ENCODE measurements around the gene KLC4. TPM values are rescaled to one million over a fixed set of nuclear protein-coding genes. Genes with fewer than 3 reads are reported as not detected.

KLC4 gene
- total and polyA plus RNA-seq, 9 of the 15 experiments (the other 6 are each of a cell fraction or from before 2014, with no cell fraction given) = 1.7 to 16.2 (median 7.7) TPM

GRCh38 chr6:43013843-43014433 lies 45.5 kb upstream of the KLC4 start, which contains the start of the genes KLHDC3 and MEA1 (continued):
- TF ChIP-seq SMARCB1 (IDR thresholded peaks at IDR 0.05; ENCODE audit: insufficient read length, low read depth) = no peak
- TF ChIP-seq FOXP4 (CRISPR knock-in tag; IDR thresholded peaks at IDR 0.05; ENCODE audit: borderline replicate concordance) = no peak
- peak; percentile 61; the same call in 1 of the 2 replicates for TF ChIP-seq THAP12 (CRISPR knock-in tag; IDR thresholded peaks at IDR 0.05)
- TF ChIP-seq CREBBP (IDR thresholded peaks at IDR 0.05; ENCODE audit: low read depth, low read length) = no peak
- no peak for TF ChIP-seq MYBL2 (IDR thresholded peaks at IDR 0.05; ENCODE audit: low read depth)
- TF ChIP-seq MYBL2 (CRISPR knock-in tag; IDR thresholded peaks at IDR 0.05; ENCODE audit: borderline replicate concordance) = no peak
- TF ChIP-seq POLR3G (IDR thresholded peaks at IDR 0.05; ENCODE audit: extremely low read depth, insufficient read length, insufficient replicate concordance) = no peak
- peak; percentile 92 to 96 for TF ChIP-seq SIN3A (IDR thresholded peaks at IDR 0.05; ENCODE audit: borderline replicate concordance in 2 of 2, control insufficient read depth in 1 of 2, low read depth in 2 of 2, low read length in 2 of 2)
- TF ChIP-seq DIDO1 (tag; IDR thresholded peaks at IDR 0.05; ENCODE audit: low read depth) = peak; percentile 68; the same call in 1 of the 2 replicates
- no peak for TF ChIP-seq ARID3A (IDR thresholded peaks at IDR 0.05; ENCODE audit: borderline replicate concordance, low read depth, low read length)
- TF ChIP-seq NKRF (IDR thresholded peaks at IDR 0.05; ENCODE audit: borderline replicate concordance) = peak; percentile 98
- TF ChIP-seq NCOR1 (IDR thresholded peaks at IDR 0.05) = no peak; the same call in 1 of the 2 replicates
- TF ChIP-seq POLR2B (IDR thresholded peaks at IDR 0.05; ENCODE audit: low read depth, partially characterized antibody) = peak; percentile 24
- no peak for TF ChIP-seq ZNF23 (CRISPR knock-in tag; IDR thresholded peaks at IDR 0.05)
- no peak for TF ChIP-seq HMG20A (CRISPR knock-in tag; conservative IDR thresholded peaks at IDR 0.05)
- no peak for TF ChIP-seq HNRNPLL (IDR thresholded peaks at IDR 0.05; ENCODE audit: low read depth, low read length, poor library complexity, severe bottlenecking)
- TF ChIP-seq TEAD2 (tag; IDR thresholded peaks at IDR 0.05) = no peak
- TF ChIP-seq PKNOX1 (IDR thresholded peaks at IDR 0.05) = peak; percentile 99
